Breast epithelium (tissue), 3 donors: Measurements from ENCODE around the gene CSF2.

ENCODE experiments used
- CTCF ChIP-seq, 3 donors: fragments of 450-650 bp; IDR thresholded peaks; one replicate each; pipeline ENCODE4 v1.5.1; 2016 to 2017; ENCODE audit warnings: antibody characterized with exemption in 3 of 3, mild to moderate bottlenecking in 3 of 3, moderate library complexity in 3 of 3
- POLR2A ChIP-seq: fragments of 450-650 bp; IDR thresholded peaks from one replicate; pipeline ENCODE4 v1.6.1; 2016; ENCODE audit warnings: antibody characterized with exemption, mild to moderate bottlenecking, moderate library complexity

- TF ChIP-seq CTCF (IDR thresholded peaks at IDR 0.05), result no peak
- TF ChIP-seq POLR2A, result no peak
These were observed 15.8 kb downstream of the CSF2 start for GRCh38 chr5:132089363-132089762.
